Lower leg skin (tissue), 3 donors: ENCODE results near the gene NDFIP1.

Experiments
- CTCF ChIP-seq, 3 donors: fragments of 450-650 bp; IDR thresholded peaks; one replicate each; pipeline ENCODE4 v1.5.1; 2016; ENCODE audit warnings: antibody characterized with exemption in 3 of 3, mild to moderate bottlenecking in 3 of 3, moderate library complexity in 2 of 3
- POLR2A ChIP-seq, 2 donors: fragments of 450-650 bp; IDR thresholded peaks; one replicate each; pipeline ENCODE4 v1.6.1; 2016 to 2017; ENCODE audit warnings: antibody characterized with exemption in 2 of 2, mild to moderate bottlenecking in 1 of 2, moderate library complexity in 1 of 2

DNA sequence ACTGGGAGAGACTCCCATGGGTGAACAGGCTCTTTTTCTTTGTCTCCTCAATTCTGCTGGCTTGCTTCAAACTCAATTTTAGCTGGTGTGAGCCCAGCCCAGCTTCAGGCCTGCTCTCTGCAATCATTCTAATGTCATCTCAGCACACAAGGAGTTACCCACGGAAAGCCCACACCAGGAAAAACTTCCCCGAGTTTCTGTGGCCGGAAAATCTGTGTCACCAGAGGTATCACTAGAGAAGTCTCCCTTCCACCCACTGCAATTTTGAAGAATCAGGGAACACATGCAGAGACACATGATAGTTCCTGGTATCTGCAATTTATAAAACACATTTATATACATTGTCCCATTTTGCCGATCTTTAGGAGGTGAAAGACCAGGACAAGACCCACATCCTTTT is 13.5 kb upstream of the NDFIP1 start:
- TF ChIP-seq CTCF (IDR thresholded peaks at IDR 0.05), result no peak
- TF ChIP-seq POLR2A (IDR thresholded peaks at IDR 0.05), result no peak
